Natural killer cell (primary cell): ENCODE measurements around the gene ART5. TPM values are rescaled to one million over a fixed set of nuclear protein-coding genes. Genes with fewer than 3 reads are reported as not detected.

Source experiments
- ATAC-seq, 3 donors: fragments of 150-1000 bp in 2 of 3; fragments of 200-7000 bp in 1 of 3; cut with Tn5 transposase; 1 replicate in 1 of 3; 2 replicates in 2 of 3; pipeline ENCODE4 v1.10.0; 2021; ENCODE audit warnings: mild to moderate bottlenecking in 2 of 3, moderate library complexity in 2 of 3
- DNase-seq, 2 donors: peaks; one replicate each; pipeline versions ENCODE4 v3.0.0 to v3.0.0-alpha.2; 2013 to 2021; ENCODE audit warnings: mixed read lengths in 1 of 2
- H3K27ac ChIP-seq: one replicate; pipeline ENCODE4 v1.5.1; 2013; ENCODE audit warnings: mild to moderate bottlenecking, low read length
- H3K27me3 ChIP-seq: one replicate; pipeline ENCODE4 v1.6.1; 2013; ENCODE audit warnings: low read length; ENCODE audit not compliant: control insufficient read depth, insufficient read depth
- H3K36me3 ChIP-seq: one replicate; pipeline ENCODE4 v1.6.1; 2013; ENCODE audit warnings: low read length; ENCODE audit not compliant: control insufficient read depth, insufficient read depth
- H3K4me1 ChIP-seq: one replicate; pipeline ENCODE4 v1.6.1; 2013; ENCODE audit warnings: low read length; ENCODE audit not compliant: control insufficient read depth, insufficient read depth
- H3K4me3 ChIP-seq: one replicate; pipeline ENCODE4 v1.5.1; 2013; ENCODE audit warnings: low read length
- H3K9me3 ChIP-seq: one replicate; pipeline ENCODE4 v1.6.1; 2013; ENCODE audit warnings: low read length; ENCODE audit not compliant: control insufficient read depth, insufficient read depth
- H3K27ac Mint-ChIP-seq, 2 donors: one replicate each; pipeline ENCODE4 v1.8.0; 2022; ENCODE audit warnings: mild to moderate bottlenecking in 2 of 2, mixed read lengths in 2 of 2, moderate library complexity in 1 of 2
- H3K27me3 Mint-ChIP-seq, 2 donors: one replicate each; pipeline ENCODE4 v1.8.0; 2022; ENCODE audit warnings: low read depth in 2 of 2, mixed read lengths in 2 of 2
- H3K36me3 Mint-ChIP-seq: one replicate; pipeline ENCODE4 v1.8.0; 2022; ENCODE audit warnings: mixed read lengths
- H3K4me1 Mint-ChIP-seq, 2 donors: one replicate each; pipeline ENCODE4 v1.8.0; 2022; ENCODE audit warnings: mixed read lengths in 2 of 2
- H3K4me3 Mint-ChIP-seq: one replicate; pipeline ENCODE4 v1.8.0; 2022; ENCODE audit warnings: mild to moderate bottlenecking, moderate library complexity, mixed read lengths
- H3K9me3 Mint-ChIP-seq, 2 donors: one replicate each; pipeline ENCODE4 v1.8.0; 2022; ENCODE audit warnings: mixed read lengths in 2 of 2
- CTCF ChIP-seq: fragments of 200-600 bp; IDR thresholded peaks from one replicate; pipeline ENCODE4 v1.8.0; 2022; ENCODE audit warnings: antibody characterized with exemption
- WGBS: methylation state at CpG from one replicate; pipeline ENCODE4 v1.1.7; 2013; ENCODE audit warnings: missing lambda C conversion rate; ENCODE audit not compliant: insufficient coverage; 5-methylcytosine and 5-hydroxymethylcytosine counted together
- intact Hi-C: fragments of 100-400 bp; cut with micrococcal nuclease; formaldehyde crosslinking; loops from one replicate; pipeline ENCODE4 v1.14.2; 2022
- total RNA-seq, 4 donors: library from RNA; stranded (reverse); fragments of 120-200 nt in 1 of 4; gene quantifications; one replicate each; pipeline versions ENCODE4 v1.2.3 to v1.2.4, GENCODE V29; 2013 to 2022

The ART5 gene
- total RNA-seq, 3 donors from 2014 or later (not counting 1 experiment from before 2014, with no cell fraction given): not detected

GRCh38 chr11:3614742-3615171 is 27.0 kb downstream of the ART5 start:
- TF ChIP-seq CTCF: no peak
- Mint-ChIP-seq H3K4me1 (peaks cover 14% of the 10 kb centered on the region in 2 donors), H3K4me3 (no peak overlapping the region), H3K9me3 (no peaks in the 10 kb centered on the region), H3K27ac (peak overlapping the region in 1 of 2 donors; percentile 59), H3K36me3 (no peaks in the 10 kb centered on the region), H3K27me3 (peaks cover 0 to 3% of the 10 kb centered on the region in 2 donors)
- Histone ChIP-seq H3K4me1 (peaks cover 9% of the 10 kb centered on the region), H3K4me3 (no peak overlapping the region), H3K9me3 (no peaks in the 10 kb centered on the region), H3K27me3 (no peaks in the 10 kb centered on the region), H3K36me3 (no peaks in the 10 kb centered on the region), H3K27ac (no peak overlapping the region)
- 18% methylated on average over 5 of the region's 5 CpGs for WGBS
- DNase-seq (peak in 1 of 2 donors; percentile 66), ATAC-seq (peak; percentile 58 to 89 (median 73))
- intact Hi-C loops: no loop called here

- no peaks in the 10 kb centered on the region for H3K36me3 ChIP-seq
- DNase-seq (no peak), ATAC-seq (peak; percentile 15 to 41 (median 24))
- no peaks in the 10 kb centered on the region for H3K27me3 ChIP-seq
- H3K27ac ChIP-seq: no peak overlapping the region
- no peak for TF ChIP-seq CTCF
- WGBS: 29% methylated on average over 10 of the region's 10 CpGs
- H3K4me3 ChIP-seq: no peak overlapping the region
- H3K36me3 Mint-ChIP-seq: no peaks in the 10 kb centered on the region
- H3K9me3 Mint-ChIP-seq: no peaks in the 10 kb centered on the region
- H3K9me3 ChIP-seq: no peaks in the 10 kb centered on the region
- H3K27me3 Mint-ChIP-seq: peaks cover 0 to 3% of the 10 kb centered on the region in 2 donors
- H3K4me3 Mint-ChIP-seq: no peak overlapping the region
- peaks cover 9% of the 10 kb centered on the region for H3K4me1 ChIP-seq
- peaks cover 14% of the 10 kb centered on the region in 2 donors for H3K4me1 Mint-ChIP-seq
- peak overlapping the region in 1 of 2 donors; percentile 59 for H3K27ac Mint-ChIP-seq
- intact Hi-C loops: no loop called here
Observed at GRCh38 chr11:3613998-3614741, 27.6 kb downstream of the ART5 start.

- peaks cover 0 to 3% of the 10 kb centered on the region in 2 donors for H3K27me3 Mint-ChIP-seq
- intact Hi-C loops: no loop called here
- DNase-seq: no peak
Observed at GRCh38 chr11:3611976-3612678, 29.7 kb downstream of the ART5 start.

More at GRCh38 chr11:3611976-3612678, 29.7 kb downstream of the ART5 start:
- TF ChIP-seq CTCF: no peak
- Mint-ChIP-seq H3K4me1 (peaks cover 14% of the 10 kb centered on the region in 2 donors), H3K36me3 (no peaks in the 10 kb centered on the region), H3K9me3 (no peaks in the 10 kb centered on the region), H3K4me3 (no peak overlapping the region), H3K27ac (no peak overlapping the region)
- Histone ChIP-seq H3K27ac (no peak overlapping the region), H3K4me3 (no peak overlapping the region), H3K36me3 (no peaks in the 10 kb centered on the region), H3K27me3 (no peaks in the 10 kb centered on the region), H3K9me3 (no peaks in the 10 kb centered on the region), H3K4me1 (peaks cover 9% of the 10 kb centered on the region)
- WGBS: 100% methylated on average over 2 of the region's 3 CpGs
- ATAC-seq: no peak
